Ammon's horn (tissue), 1 donor: Measurements from ENCODE around the gene KNSTRN.
A peak's percentile ranks its signal among the peaks of the same experiment; 100 is the strongest.

Experiments used
- DNase-seq: peaks from one replicate; pipeline ENCODE4 v3.0.0-alpha.2; 2016; ENCODE audit warnings: low spot score

KNSTRN gene

DNA sequence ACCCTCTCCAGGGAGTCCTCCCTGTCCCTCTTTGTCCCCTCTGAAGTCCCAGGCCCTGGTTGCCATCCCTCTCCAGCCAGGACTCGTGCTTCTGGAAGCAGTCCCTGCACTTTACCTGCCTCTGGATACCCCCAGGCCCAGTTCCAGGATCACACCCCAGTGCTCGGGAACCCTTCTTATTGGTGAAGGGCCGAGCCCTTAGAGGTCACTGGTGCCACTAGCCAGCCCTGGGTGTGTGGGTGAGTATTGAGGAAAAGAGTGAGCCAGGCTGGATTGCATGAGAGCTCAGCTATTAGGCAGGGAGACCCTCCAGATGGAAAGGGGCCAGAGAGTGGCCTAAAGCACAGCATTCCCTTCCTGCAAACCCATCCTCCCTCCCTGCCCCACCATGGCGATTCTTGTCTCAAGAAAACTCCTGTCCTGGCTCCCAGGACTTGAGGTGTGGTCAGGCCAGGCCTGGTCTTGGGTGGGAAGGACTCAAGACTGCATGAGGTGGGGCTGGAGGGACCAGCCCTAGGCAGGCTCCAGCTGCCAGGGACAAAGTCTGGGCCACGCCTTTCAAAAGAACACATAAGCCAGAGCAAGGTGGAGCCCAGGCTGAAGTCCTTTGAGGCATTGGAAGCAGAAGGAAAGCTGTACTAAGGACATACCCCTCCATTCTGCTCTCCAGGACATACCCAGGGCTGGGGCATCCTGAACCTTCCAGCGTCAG, 36.5 kb upstream of the KNSTRN start:
- no peak for DNase-seq

DNA sequence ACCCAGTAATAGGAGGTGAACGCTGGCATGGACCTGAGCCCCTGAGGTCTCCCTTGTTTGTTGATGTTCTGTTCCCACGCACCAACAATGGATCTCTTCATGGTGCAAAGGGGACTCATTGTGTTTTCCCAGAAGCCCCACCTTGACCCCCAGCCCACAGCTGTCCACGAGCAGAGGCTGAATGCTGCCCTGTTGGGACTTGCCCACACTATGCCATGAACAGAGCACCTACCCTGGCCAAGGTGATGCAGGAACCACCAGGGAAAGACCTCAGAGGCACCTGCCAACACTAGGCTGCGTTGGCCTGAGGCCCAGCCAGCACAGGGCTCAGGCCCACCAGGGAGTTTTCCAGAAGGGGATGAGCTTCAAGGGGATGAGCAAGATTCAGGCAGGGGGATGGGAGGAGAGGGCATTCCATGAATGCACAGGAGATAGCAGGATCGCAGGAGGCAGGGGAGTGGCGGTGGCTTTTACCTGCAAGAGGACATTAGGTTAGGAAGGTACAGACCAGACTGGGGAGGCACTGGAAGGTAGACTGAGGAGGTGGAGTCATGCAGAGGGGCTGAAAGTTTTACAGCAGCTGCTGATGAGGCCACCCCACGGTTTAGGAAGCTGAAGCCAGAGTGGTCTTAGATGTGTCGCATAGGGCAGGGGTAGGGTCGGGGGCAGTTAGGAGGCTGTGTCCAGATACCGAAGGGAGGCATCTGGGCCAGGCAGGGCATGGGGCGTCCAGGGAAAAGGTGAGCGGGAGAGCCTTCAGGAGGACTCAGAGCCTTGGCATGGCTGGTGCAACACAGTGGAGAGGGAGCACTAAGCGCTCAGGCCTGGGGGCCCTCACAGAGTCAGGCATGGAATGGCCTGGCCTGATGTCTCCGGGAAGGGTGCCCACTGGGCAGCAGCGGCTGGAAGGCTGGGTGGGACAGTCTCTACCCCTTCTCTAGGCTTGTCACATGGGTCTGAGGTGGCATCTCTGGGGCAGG, 35.7 kb upstream of the KNSTRN start:
- DNase-seq = no peak

DNA sequence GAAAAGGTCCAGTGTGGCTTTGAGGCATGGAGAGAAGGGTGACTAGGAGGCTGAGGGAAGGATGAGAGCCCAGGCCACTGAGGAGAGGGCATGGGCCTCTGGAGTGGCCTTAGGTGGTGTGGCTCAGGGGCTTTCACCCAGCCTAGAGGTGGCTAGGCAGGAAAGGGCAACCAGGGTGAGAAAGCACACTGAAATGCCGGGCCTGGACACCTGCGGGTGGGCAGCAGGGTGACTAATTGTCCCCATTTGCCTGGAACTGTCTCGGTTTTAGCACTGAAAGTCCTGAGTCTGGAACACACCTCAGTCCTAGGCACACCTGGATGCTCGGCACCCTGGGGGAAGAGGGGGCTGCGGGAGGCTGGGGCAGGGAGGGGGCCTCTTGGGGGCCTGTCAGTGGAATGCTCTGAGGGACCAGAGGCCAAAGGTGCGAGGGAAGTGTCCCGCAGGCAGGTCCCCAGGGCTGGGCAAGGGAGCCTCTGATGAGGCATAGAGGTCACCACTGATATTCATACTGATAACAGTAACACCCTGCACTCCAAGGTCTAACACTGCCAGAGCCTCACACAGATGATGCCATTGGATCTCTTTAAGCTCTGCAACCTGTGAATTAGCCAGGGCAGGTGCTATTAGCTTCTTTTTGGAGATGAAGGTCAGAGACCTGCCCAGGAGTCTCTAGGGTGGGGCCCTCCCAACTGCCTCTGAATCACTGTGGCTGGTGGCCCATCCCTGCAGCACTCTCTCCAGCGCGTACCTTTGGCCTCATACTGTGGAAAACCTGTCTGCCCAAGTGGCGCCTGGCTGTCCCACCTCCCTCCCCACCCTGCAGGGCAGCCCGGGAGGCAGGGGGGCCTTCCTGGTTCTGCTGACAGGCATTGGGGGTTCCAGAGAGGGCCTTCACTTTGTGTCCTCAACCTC, 34.7 kb upstream of the KNSTRN start:
- DNase-seq = no peak

DNA sequence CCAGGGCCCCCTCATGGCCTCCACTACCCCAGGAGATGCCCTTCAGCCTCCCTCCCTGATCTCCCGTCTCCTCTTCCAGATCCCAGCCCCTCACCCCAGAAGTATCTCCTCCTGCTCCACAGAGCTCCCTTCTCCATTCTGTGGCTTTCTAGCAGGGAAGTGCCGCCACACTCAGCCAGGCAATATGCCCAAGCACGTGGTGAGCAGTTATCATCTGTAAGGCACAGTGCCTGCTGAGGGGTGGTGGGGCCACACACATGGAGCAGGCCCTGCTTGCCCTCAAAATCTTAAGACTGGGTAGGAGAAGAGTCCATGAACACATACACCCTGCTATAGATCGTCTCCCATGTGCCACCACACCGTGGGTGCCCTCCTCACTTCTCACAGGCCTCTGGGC, 34.0 kb upstream of the KNSTRN start:
- no peak for DNase-seq

DNA sequence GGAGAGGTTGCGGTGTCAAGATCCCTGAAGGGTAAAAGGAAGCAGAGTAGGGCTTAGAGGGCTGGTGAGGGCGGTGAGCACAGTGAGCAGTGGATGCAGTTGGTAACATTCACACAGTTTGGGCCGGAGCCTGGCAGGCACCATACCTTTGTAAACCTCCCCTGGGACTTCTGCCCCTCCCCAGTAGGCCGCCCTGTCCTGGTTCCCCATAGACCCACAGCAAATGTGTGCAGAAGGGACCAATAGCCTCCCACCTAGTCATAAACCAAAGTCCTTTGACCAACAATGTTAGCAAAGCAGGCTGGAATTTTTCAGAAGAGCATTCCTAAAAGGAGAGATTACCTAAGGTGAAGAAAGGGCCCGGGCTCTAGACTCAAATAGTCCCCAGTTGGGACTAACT, 33.4 kb upstream of the KNSTRN start:
- DNase-seq = no peak

DNA sequence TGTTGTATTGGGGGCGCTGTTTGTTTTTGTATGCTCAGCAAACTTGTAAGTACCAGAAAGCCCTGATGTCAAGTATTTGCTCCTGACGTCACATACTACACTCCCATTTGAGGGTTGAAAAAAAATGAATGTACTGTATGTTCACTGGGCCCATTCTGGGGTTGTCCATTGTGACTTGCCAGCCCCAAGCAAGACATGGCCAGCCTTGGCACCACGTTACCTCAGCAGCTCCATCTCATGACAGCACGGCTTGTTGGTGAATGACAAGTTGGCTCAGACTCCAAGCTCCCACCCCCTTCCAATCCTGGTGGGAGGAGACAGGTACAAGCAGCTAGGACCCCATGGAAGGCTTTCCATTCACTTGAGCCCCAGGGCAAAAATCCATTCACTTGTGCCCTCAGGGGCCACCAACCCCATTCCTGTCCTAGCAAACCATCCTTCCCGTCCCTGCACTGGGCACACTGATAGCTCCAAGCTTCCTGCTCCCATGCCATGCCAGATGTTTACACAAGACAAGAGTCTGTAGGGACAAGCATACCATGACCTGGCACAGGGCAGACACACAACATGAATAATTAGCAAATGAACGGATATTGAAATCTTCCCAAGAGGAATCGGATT, 30.1 kb upstream of the KNSTRN start:
- no peak for DNase-seq

DNA sequence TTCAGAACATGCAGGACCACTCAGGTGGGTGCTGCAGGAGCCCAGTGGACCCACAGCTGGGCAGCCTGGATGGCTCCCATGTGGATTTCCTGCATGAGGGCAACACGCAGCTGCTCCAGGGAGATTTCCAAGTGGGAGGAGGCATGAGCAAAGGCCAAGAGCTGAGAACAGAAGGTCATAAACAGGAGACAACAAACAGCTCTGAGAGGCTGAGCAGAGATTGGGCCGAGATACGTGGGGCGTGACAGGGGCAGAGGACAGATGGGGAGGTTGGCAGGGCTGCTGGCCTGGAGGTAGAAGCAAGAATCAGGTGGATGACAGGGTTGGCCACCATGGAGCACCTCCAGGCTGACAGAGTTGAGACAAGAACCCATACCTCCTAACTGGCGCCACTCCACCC, 28.8 kb upstream of the KNSTRN start:
- no peak for DNase-seq

DNA sequence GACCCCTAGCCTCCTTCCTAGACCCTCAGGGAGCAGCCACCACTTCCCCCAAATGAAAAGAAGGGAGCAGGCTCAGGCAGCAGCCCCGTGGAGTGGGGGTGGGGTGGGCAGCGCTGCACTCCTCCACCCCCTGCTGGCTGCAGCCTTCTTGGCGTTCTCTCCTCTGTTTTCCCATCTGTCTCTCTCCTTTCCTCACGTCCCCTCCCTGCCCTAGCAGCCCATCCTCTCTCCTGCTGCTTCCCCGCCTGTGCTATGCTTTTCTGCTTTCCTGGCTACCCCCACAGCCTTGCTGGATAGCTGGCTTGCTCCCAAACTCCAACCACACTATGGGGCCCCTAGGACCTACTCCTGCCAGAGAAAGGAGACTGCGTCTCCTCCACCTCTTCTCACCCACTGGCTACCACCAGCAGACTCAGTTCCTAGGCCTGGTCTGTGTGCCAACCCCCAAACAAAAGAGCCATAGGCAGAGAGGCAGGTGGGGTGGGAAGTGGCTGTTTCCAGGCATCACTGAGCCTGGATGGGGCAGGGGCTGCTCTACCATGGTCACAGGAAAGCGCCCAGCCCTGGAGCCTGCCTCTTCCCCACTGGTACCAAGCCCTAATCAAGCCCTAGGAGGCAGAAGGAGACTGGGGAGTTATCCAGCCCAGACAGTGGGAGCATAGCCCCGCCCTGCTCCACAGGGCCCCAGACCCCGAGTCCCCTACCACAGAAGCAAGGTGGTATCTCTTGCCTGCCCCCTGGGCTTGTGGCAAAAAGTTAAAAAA, 27.9 kb upstream of the KNSTRN start:
- DNase-seq = peak; percentile 72

DNA sequence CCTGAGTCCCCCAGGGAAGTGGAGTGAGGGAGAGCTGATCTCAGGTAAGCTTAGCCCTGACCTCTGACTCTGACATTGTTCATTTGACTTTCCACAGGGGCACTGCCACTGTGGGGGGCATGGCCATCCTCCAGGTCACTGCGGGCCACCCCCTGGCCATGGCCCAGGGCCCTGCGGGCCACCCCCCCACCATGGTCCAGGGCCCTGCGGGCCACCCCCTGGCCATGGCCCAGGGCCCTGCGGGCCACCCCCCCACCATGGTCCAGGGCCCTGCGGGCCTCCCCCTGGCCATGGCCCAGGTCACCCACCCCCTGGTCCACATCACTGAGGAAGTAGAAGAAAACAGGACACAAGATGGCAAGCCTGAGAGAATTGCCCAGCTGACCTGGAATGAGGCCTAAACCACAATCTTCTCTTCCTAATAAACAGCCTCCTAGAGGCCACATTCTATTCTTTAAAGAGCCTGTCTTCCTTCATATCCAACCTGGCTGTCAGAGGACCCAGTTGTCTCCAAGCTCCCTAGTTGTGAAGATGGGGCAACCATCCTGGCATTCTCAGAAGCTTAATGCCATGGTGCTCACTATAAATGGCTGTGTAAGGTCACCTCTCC, 26.4 kb upstream of the KNSTRN start:
- no peak for DNase-seq

DNA sequence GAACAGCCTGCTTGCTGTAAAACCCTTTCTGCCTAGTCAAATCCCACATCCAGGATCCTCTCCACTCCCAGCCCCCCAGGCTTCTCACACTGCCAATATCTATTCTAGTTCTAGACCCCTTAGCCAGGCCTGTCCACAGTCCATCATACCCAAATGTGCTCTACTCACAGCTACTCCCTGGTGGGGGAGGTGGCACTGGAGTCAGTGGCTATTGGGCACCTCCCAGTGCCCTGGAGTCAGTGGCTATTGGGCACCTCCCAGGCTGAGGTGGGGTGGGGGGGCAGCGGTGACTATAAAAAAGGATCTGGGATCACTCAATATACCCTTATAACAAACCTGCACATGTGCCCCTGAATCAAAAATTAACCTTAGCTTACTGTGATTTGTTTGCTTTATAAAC, 25.3 kb upstream of the KNSTRN start:
- no peak for DNase-seq

DNA sequence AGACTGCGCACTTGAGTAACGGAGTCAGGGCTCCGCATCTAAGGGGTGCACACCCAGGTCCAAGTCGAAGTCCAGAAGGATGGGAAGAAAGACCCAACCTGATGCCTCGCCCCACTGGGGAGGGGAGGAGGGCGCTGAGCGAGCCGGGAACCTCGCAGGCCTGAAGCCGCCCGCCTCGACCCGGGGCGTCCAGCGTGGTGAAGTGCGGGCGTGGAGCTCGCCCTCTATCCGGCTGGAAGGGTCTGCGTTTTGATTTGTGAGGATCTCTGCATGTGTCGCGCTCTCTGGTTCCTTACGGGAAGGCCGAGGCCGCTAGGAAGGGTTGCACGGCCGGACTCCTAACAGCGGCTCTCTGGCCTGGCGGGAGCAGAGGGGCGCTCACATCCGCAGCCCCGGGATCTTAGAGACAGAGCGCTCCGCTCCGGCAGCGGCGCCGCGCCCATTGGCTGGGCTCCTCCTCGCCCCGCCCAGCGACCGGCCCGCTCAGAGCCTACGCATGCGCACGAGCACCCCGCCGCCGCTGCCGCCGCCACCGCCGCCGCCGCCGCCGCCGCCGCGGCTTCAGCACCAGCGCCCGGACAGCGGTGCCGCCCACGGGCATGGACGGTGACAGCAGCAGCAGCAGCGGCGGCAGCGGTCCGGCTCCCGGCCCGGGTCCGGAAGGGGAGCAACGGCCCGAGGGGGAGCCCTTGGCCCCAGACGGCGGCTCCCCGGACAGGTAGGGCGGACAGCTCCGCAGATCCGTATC, 24.6 kb upstream of the KNSTRN start, which contains the start of gene DISP2:
Gene DISP2, plus strand, starts transcription at position 497 of the 748 bp plus-strand sequence. Its CDS starts 103 bp downstream, at position 600.
- peak; percentile 92 for DNase-seq

DNA sequence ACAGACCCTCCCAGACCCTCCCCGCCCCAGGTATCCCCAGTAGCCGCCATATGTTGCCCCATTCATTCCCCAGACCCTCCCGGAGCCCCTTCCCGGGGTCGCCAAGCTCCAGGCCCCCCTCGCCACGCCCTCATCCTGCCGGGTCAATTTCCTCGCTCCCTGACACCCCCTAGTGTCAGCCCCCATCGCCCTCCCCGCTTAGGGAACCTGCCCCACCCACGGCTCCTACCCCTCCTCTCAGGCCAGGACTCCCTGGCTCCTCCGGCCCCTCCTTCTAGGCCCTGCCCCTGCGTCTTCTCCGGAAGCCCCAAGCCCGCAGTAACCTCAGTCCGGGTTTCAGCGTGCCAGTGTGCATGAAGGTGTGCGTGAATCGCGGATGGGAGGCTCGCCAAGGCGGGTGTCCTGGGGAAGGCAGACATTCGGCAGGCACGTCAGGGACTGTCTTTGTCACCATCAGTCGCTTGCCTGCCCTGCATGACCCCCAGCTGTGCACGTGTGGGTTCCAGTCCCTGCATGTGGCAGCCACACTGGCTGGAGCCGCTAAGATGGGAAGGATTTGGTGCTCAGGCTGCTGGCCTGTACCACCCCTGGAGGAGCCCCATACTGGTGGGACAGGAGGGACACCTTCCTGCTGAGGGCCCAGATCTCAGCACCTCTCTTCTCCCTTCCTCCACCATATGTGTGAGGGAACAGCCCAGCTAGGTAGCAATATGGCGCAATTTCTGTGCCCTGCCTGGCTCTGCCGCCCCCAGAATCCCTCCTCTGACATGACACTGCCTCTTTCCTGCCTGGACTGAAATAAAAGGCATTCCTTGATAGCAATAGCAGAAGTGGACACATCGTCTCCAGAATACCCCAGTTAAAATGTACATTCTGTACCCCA, 23.8 kb upstream of the KNSTRN start:
- no peak for DNase-seq

DNA sequence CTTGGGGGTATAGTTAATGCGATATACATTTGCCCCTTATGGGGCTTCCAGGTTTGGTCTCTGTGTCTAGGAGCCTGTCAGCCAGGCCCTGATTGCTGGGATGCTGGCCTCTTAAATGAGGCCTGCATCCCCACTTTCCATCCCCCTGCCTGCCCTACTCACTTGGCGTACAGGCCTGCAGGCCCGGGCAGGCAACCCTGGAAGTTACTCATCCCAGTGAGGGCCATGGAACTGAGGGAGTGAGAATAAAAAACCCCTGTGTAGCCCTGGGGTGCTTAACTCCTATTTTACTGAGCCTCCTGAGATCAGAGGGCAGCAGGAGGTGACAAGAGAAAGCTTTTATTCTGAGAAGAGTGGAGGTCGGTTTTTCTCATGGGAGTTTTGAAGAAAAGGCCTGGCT, 22.5 kb upstream of the KNSTRN start:
- no peak for DNase-seq

DNA sequence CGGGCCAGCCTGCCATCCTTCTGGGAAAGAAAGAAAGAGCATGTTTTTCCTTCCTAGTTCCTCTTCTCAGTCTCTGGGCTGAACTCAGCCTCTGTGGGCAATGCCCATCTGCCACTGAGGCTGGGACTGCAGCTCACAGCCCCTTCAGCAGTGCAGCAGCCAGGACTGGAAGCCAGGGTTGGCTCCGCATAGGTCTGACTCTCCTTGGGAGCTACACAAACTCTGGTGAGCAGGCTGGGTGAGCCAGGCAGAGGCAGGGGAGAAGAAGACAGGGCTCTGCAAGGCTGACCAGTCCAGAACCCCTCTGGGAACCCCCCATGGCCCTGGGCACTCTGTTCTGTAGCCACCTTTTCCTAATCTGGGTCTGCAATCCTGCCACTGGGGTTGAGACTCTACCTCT, 20.9 kb upstream of the KNSTRN start:
- no peak for DNase-seq

DNA sequence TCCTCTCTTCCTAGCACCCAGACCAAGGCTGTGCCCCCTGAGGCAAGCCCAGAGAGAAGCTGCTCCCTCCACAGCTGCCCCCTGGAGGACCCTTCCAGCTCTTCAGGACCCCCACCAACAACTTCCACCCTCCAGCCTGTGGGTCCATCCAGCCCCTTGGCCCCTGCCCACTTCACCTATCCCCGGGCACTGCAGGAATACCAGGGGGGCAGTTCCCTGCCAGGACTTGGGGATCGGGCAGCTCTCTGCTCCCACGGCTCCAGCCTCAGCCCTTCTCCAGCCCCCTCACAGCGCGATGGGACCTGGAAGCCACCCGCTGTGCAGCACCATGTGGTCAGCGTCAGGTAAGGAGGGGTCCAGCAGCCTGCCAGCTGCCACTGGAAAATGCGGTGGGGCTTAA, 18.9 kb upstream of the KNSTRN start:
- no peak for DNase-seq

DNA sequence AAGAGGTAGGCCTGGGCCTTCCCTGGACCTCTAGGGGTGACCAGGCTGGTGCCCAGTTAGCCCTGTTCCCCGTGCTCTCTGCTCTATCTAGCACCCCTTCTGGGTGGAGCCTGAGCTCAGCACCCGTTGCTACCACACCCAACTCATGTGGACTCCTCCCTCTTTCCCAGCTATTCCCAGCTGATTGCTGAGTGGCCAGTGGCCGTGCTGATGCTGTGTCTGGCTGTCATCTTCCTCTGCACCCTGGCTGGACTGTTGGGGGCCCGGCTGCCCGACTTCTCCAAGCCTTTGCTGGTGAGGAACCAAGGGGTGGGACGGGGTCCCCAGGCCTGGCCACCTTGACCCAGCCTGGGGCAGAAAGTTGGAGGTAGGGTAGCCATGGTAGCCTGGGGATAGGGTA, 18.3 kb upstream of the KNSTRN start:
- DNase-seq = no peak

DNA sequence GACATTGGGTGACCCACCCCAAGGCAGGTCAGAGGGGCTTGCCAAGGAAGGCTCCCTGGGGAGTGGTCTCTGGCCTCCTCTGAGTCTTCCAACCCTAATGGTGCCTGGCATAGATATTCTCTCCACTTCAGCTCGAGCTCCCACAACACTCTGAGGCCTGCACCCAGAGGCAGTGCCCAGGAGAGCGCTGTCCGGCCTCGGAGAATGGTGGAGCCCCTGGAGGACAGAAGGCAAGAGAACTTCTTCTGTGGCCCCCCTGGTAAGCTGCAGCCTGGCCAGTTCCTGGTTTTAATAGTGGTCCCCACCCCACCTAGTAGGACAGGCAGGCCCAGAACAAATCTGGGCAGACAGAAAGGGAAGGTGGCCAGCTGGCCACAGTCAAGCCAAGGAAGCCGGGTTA, 17.5 kb upstream of the KNSTRN start:
- DNase-seq = no peak

DNA sequence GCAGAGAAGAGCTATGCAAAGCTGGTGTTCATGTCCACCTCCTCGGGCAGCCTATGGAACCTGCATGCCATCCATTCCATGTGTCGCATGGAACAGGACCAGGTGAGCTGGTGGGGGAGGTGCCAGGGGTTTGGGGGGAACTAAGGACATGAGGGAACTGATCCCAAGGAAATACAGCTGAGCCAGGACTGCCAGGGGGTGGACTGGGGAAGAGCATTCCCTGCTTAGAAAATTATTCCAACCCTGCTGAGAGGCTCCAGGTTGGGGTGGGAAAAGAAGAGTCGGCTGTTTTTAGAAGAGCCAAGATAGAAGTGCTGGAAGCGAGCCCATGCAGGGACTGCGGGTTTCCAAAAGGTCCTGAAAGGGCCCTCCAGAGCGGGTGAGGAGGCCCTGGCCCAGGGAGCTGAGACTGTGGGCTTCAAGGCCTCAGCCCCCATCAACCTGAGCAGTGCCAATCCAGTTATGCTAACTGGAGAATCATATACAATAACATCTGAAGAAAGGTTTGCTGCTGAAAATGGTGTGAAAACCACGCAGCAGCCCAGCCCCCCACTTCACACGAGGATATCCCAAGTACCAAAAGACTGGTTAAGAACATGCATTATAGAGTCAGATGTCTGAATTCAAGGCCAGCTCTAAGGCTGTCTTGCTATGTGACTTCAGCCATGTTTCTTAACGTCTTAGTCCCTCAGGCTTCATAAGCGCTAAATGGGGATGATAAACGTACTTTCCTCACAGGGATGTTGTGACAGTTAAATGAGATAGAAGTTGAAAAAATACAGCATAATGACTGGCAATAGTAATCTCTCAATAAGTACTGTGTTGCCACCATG, 16.7 kb upstream of the KNSTRN start:
- no peak for DNase-seq
